Urinary bladder (tissue), 4 donors: Measurements from ENCODE around the gene SCRT2. TPM values are rescaled to one million over a fixed set of nuclear protein-coding genes. Genes with fewer than 3 reads are reported as not detected.

Source experiments
- DNase-seq: peaks from one replicate; pipeline ENCODE4 v3.0.0-alpha.2; 2015; ENCODE audit errors: extremely low spot score
- H3K27ac ChIP-seq: one replicate; pipeline ENCODE4 v1.5.1; 2013; ENCODE audit warnings: low read depth, mild to moderate bottlenecking, moderate library complexity
- H3K36me3 ChIP-seq: one replicate; pipeline ENCODE4 v1.6.1; 2013; ENCODE audit warnings: mild to moderate bottlenecking, moderate library complexity; ENCODE audit not compliant: insufficient read depth
- H3K4me1 ChIP-seq: one replicate; pipeline ENCODE4 v1.6.1; 2013; ENCODE audit warnings: mild to moderate bottlenecking, moderate library complexity; ENCODE audit not compliant: insufficient read depth
- H3K4me3 ChIP-seq: one replicate; pipeline ENCODE4 v1.5.1; 2013; ENCODE audit warnings: low read depth, low read length
- WGBS: extraction: QIAGEN DNeasy Blood & Tissue Kit; methylation state at CpG from one replicate; pipeline ENCODE4 v1.1.7; 2013; 5-methylcytosine and 5-hydroxymethylcytosine counted together
- polyA plus RNA-seq: library from polyadenylated mRNA; stranded (reverse); fragments of 200-250 nt; gene quantifications from one replicate; pipeline ENCODE4 v1.2.3, GENCODE V29; 2013
- total RNA-seq: library from RNA; depleted of rRNA; stranded (reverse); fragments of >200 nt; gene quantifications from one replicate; pipeline ENCODE4 v1.2.3, GENCODE V29; 2014
- donor health status: healthy with polysubstance abuse.
- donor health status: healthy.

SCRT2 gene
- total and polyA plus RNA-seq, 2 donors = not detected

DNA sequence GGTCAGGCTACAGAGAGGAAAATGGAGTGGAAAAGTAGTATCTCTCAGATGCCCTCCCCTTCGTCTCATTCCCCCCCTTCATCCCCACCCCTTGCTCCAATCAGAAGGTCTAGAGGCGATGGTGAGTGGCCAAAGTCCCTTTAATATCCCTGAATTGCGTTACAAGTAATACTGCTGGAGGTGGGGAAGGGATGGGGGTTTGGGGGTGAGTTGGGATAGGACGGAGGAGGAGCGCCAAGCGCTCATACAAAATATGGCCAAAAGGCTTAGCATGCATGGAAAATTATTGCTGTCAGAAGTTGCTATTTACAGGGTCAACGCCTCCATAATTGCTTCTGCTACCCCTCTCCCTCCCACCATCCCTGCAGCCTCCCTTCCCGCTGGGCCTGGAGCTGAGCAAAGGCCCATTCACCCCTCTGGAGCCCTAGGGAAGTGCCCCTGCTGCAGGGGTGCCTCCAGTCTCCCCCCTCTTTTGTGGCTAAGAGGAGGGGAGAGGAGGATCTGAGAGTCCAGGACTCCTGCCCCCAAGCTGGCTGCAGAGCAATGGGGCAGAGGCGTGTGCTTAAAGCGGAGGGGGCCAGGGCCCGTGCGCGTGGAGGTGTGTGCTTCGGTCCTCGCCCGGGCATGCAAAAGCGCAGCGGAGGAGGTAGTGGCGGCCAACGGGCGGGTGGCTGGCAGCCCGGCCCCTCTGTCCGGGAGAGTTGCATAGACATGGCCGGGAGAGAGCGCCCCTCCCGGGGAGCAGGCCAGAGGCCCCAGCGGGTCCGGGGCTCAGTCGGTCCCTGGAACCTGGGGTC, 13.9 kb downstream of the SCRT2 start:
- 13% methylated on average over 29 of the region's 29 CpGs for WGBS

GRCh38 chr20:658731-659291, 16.8 kb downstream of the SCRT2 start:
- H3K36me3 ChIP-seq = no peaks in the 10 kb centered on the region
- 18% methylated on average over 5 of the region's 5 CpGs for WGBS

More for the DNA sequence above, 13.9 kb downstream of the SCRT2 start:
- Histone ChIP-seq H3K27ac (no peak overlapping the region), H3K4me3 (no peak overlapping the region), H3K36me3 (no peaks in the 10 kb centered on the region), H3K4me1 (no peaks in the 10 kb centered on the region)
- no peak for DNase-seq

GRCh38 chr20:658202-658601, 17.4 kb downstream of the SCRT2 start:
- 29% methylated on average over 2 of the region's 2 CpGs for WGBS
- Histone ChIP-seq H3K27ac (no peak overlapping the region), H3K36me3 (no peaks in the 10 kb centered on the region), H3K4me1 (no peaks in the 10 kb centered on the region), H3K4me3 (no peak overlapping the region)
- no peak for DNase-seq

More at GRCh38 chr20:658731-659291, 16.8 kb downstream of the SCRT2 start:
- no peaks in the 10 kb centered on the region for H3K4me1 ChIP-seq
- no peak overlapping the region for H3K27ac ChIP-seq
- no peak overlapping the region for H3K4me3 ChIP-seq
- DNase-seq = no peak

- no peak overlapping the region for H3K4me3 ChIP-seq
- H3K36me3 ChIP-seq = no peaks in the 10 kb centered on the region
- H3K27ac ChIP-seq = no peak overlapping the region
- no peak for DNase-seq
- peaks cover 3% of the 10 kb centered on the region for H3K4me1 ChIP-seq
- 69% methylated on average over 11 of the region's 11 CpGs for WGBS
Measured at GRCh38 chr20:655726-656624, 19.6 kb downstream of the SCRT2 start.

DNA sequence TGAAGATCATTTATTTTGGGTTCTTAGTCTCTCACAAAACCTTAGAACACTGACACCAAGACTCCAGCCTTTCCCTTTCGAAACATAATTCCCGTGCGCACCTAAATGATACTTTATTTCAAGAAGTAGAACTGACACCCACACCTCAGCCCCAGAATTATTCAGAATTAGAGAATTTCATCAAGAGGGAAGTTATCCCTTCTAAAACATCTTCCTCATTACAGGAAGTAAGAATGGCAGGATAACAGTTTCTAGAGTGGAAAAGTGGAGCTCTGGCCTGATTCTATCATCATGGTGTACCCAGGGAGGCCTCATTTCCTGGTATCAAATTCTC, 21.2 kb downstream of the SCRT2 start:
- peaks cover 3% of the 10 kb centered on the region for H3K4me1 ChIP-seq
- no peak for DNase-seq
- no peak overlapping the region for H3K4me3 ChIP-seq
- H3K27ac ChIP-seq = no peak overlapping the region
- 98% methylated on average over 3 of the region's 3 CpGs for WGBS
- no peaks in the 10 kb centered on the region for H3K36me3 ChIP-seq

DNA sequence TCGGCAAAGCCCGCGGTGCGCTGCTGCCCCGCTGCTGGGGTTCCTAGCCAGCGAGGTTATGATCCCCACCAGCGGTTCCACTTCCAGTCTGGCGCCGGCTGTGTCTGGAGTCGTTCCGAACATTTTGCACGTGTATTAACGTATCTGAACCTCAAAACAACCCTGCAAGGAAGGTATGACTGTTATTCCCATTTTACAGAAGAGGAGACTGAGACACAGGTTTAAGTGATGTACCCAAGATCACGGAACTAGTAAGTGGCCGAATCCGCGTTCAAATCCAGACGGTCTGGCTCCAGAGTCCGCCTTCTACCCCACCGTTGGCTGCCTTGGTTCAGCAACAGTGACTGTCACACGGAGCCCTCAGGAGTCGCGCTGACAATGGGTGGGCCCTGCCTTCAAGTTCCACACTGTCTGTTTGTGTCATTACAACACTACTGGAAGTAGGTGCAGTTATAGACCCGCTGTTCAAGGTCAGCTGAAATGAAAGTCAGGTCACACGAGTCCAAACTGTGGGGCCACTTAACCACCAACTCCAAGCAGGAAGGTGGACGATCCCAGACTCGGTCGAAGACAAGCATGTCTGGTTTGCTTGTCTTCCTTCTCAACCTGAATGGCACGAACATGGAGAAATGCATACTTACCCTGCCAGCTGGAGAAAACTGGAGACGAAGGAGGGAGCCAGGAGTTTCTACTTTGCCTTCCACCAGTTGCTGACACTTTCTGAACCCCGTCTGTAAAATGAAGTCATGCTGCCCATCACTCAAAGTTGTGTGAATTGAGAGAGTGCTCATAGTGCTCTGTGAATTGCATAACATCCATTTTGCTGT, 21.8 kb downstream of the SCRT2 start:
- H3K27ac ChIP-seq = peak overlapping the region; percentile 13

DNA sequence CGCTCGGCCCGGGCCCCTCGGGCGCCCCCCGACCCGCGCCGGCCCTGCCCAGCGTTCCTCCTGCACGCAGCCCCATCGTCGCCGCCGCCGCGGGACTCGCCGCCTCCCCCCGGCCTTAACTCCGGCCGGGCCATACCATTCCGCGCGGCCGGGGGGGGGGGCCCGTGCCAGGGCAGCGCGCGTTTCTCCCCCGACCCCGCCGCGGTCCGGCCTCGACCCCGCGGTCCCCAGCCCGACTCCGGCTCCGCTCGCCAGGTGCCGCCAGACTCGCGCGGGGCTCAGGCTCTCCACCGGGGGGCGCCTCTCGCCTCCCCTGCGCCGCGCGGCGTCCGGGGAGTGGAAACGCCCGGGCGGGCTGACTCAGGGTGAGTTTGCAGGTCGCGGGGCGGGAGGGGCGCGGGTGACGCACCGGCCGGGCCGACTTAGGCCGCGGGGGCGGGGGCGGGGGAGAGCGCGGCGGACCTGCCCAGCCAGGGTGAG, 22.5 kb downstream of the SCRT2 start, which contains the start of gene SRXN1:
SRXN1 (minus strand) TSS at position 91 of the 480 bp plus-strand sequence; CDS start at position 76, 15 bp downstream.
- H3K4me1 ChIP-seq = peaks cover 3% of the 10 kb centered on the region
- no peak for DNase-seq
- peak within 1 kb of the TSS; percentile 84 for H3K27ac ChIP-seq
- peak within 1 kb of the TSS; percentile 78 for H3K4me3 ChIP-seq
- peaks cover 2% of the 10 kb centered on the region for H3K36me3 ChIP-seq
- under 1% methylated on average over 74 of the region's 74 CpGs for WGBS

More for the DNA sequence above, 21.8 kb downstream of the SCRT2 start:
- H3K36me3 ChIP-seq = peaks cover under 1% of the 10 kb centered on the region
- H3K4me3 ChIP-seq = peak overlapping the region; percentile 78
- peaks cover 3% of the 10 kb centered on the region for H3K4me1 ChIP-seq
- no peak for DNase-seq
- 18% methylated on average over 31 of the region's 31 CpGs for WGBS

DNA sequence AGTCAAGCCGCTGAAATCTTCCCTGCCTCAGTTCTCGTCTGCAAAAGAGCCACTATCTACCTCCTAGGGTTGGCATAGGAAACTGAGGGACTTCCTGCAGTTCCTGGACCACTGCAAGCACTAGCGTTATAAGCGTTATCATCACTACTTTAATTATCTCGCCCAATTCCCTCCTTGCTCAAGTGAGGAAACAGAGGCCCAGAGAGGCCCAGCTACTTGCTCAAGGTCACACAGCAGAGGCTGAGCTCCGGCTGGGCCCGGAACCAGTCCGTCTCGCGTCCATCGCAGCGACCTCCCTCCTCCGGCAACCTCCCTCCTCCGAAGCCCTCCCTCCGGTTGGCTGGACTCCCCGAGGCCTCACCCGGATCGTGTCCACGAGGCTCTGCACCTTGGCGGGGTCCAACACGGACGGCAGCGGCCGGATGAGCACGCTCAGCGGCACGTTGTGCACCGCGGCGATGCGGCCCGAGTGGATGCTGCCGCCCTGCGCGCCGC, 22.9 kb downstream of the SCRT2 start:
- Histone ChIP-seq H3K4me1 (peaks cover 3% of the 10 kb centered on the region), H3K4me3 (peak overlapping the region; percentile 78), H3K27ac (peak overlapping the region; percentile 84), H3K36me3 (peaks cover 2% of the 10 kb centered on the region)
- no peak for DNase-seq
- 2% methylated on average over 36 of the region's 36 CpGs for WGBS

DNA sequence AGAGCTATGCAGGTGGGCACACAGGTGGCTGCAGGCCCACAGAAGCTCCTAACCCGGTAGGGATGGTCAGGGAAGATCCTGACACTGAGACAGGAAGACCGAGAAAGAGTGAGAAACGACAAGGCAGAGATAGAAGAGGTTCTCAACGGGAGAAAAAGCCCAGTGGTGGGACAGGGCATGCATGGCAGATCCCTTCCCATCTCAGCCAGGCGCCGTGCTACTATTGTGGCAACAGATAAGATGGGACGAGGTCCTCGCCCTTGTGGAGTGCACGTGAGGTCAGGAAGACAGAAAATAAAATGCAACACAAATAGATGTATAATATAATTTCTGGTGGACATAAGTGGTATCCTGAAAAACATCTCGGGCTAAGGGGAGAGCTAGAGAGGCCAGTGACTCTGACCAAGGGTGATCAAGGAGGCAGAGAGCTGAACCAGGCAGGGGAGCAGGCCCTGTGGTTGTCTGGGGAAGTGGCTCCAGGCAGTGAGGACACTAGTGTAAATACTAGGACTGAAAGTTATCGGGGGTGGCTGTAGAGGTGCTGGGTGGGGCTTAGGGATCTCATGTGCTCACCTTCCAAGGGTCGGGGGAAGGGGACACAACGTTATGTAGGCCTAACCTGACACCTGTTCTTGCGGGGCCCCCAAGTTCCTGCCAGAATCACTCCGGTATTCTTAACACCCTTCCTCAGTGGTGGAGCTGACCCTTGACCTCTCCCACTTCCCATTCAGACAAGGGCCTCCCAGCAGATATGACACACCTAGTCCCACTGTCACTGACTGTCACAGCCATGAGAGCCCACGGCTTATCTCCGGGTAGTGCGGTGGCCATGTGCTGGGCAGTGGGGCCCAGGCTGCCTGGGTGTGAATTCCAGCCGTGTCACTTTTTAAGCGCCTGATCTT, 23.6 kb downstream of the SCRT2 start:
- Histone ChIP-seq H3K36me3 (peaks cover 2% of the 10 kb centered on the region), H3K27ac (peak overlapping the region; percentile 84), H3K4me1 (peaks cover 3% of the 10 kb centered on the region), H3K4me3 (peak overlapping the region; percentile 78)
- 52% methylated on average over 20 of the region's 20 CpGs for WGBS
- DNase-seq = no peak

- Histone ChIP-seq H3K27ac (no peak overlapping the region), H3K4me1 (peaks cover 3% of the 10 kb centered on the region), H3K4me3 (no peak overlapping the region), H3K36me3 (peaks cover 2% of the 10 kb centered on the region)
- WGBS = 73% methylated on average over 5 of the region's 5 CpGs
- DNase-seq = no peak
Measured at GRCh38 chr20:650954-651353, 24.6 kb downstream of the SCRT2 start.

- no peak overlapping the region for H3K4me3 ChIP-seq
- WGBS = 92% methylated on average over 5 of the region's 5 CpGs
- H3K4me1 ChIP-seq = peaks cover 3% of the 10 kb centered on the region
- peaks cover 2% of the 10 kb centered on the region for H3K36me3 ChIP-seq
- DNase-seq = no peak
- no peak overlapping the region for H3K27ac ChIP-seq
Measured at GRCh38 chr20:650281-650680, 25.3 kb downstream of the SCRT2 start.

DNA sequence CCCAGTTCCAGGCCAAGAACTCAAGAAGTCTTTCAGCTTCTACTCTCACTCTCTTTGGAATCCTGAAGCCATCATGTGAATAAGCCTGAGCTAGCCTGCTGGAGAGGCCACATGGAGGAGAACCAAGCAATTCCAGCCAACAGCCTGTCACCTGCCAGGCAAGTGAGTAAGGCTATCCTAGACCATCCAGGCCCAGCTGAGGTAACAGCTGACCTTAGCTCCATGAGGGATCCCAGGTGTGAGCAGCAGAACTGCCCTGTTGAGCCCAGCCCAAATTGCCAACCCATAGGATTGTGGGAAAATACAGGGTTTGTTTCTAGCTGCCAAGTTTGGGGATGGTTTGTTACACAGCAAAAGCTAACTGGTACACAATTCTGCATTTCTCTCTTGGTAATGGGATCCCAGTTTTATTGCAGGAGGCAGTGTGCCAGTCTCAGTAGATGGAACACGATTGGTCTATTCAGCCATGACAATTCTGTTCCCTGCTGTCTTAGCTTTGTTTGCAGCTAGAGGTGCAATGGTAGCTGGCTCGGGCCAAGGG, 28.1 kb downstream of the SCRT2 start:
- Histone ChIP-seq H3K4me1 (peaks cover 3% of the 10 kb centered on the region), H3K27ac (no peak overlapping the region), H3K36me3 (peaks cover 2% of the 10 kb centered on the region), H3K4me3 (no peak overlapping the region)
- DNase-seq = no peak
- 94% methylated on average over 2 of the region's 2 CpGs for WGBS
